ENCODE results near the gene P3R3URF.

- TF ChIP-seq CTCF (IDR thresholded peaks at IDR 0.05) (no peak), EZH2 (IDR thresholded peaks at IDR 0.05) (no peak), EZH2phosphoT487 (IDR thresholded peaks at IDR 0.05) (no peak)
These were observed 14.3 kb upstream of the P3R3URF start for GRCh38 chr1:46190539-46190938.

Measured in neural progenitor cell (in vitro differentiated cells).